K562 (cell line): ENCODE results near the gene SLC49A3. TPM values are rescaled to one million over a fixed set of nuclear protein-coding genes. Genes with fewer than 3 reads are reported as not detected.
A peak's percentile ranks its signal among the peaks of the same experiment; 100 is the strongest.

Source experiments
- ADNP ChIP-seq: fragments of 200-800 bp; sonication (Bioruptor generic); IDR thresholded peaks from 2 replicates; pipeline ENCODE4 v1.6.1; 2016; ENCODE audit warnings: missing genetic modification characterization, missing compliant biosample characterization
- CBX2 ChIP-seq: fragments of 200-600 bp; sonication (generic); IDR thresholded peaks from one replicate; pipeline ENCODE4 v1.6.1; 2012; ENCODE audit warnings: mild to moderate bottlenecking, low read length, inconsistent platforms; ENCODE audit not compliant: insufficient read depth, poor library complexity, severe bottlenecking
- CREB1 ChIP-seq, 2 experiments: sonication (generic) in 1 of 2; formaldehyde crosslinking in 1 of 2; IDR thresholded peaks; 2 replicates each; pipeline versions ENCODE4 v1.6.1 to v1.8.0; 2012 to 2022; ENCODE audit warnings: inconsistent platforms in 1 of 2, mild to moderate bottlenecking in 1 of 2, missing genetic modification reagents in 1 of 2, moderate library complexity in 1 of 2
- DMBX1 ChIP-seq: fragments of 250-450 bp; sonication (Bioruptor Pico); IDR thresholded peaks from 2 replicates; pipeline ENCODE4 v1.8.0; 2022; ENCODE audit warnings: inconsistent platforms, mild to moderate bottlenecking, moderate library complexity, borderline replicate concordance
- DPF2 ChIP-seq: fragments of 450-650 bp; IDR thresholded peaks from 2 replicates; pipeline ENCODE4 v1.6.1; 2016
- GATA2 ChIP-seq: sonication (generic); formaldehyde crosslinking; IDR thresholded peaks from 2 replicates; pipeline ENCODE4 v1.4.0; 2020; ENCODE audit warnings: mild to moderate bottlenecking, missing genetic modification reagents
- HCFC1 ChIP-seq: IDR thresholded peaks from 2 replicates; pipeline ENCODE4 v1.6.1; 2012; ENCODE audit warnings: low read depth, low read length, improper control_type of control experiment
- NCOA2 ChIP-seq, 2 experiments: fragments of 450-650 bp; IDR thresholded peaks; 2 replicates each; pipeline ENCODE4 v1.6.1; 2018; ENCODE audit warnings: mild to moderate bottlenecking in 2 of 2, moderate library complexity in 1 of 2; ENCODE audit not compliant: partially characterized antibody in 2 of 2
- PHF8 ChIP-seq: fragments of 200-600 bp; sonication (generic); IDR thresholded peaks from 2 replicates; pipeline ENCODE4 v1.6.1; 2012; ENCODE audit warnings: mixed run types, mild to moderate bottlenecking, inconsistent platforms, low read length, moderate library complexity, borderline replicate concordance
- PML ChIP-seq: IDR thresholded peaks from 2 replicates; pipeline ENCODE4 v1.6.1; 2012; ENCODE audit warnings: low read length, inconsistent platforms
- SREBF1 ChIP-seq: fragments of 150-350 bp; IDR thresholded peaks from 2 replicates; pipeline ENCODE4 v1.6.1; 2014; ENCODE audit warnings: antibody characterized with exemption, low read depth, low read length, borderline replicate concordance
- SRSF1 ChIP-seq: fragments of 200-400 bp; formaldehyde crosslinking; IDR thresholded peaks from 2 replicates; pipeline ENCODE4 v1.6.1; 2017; ENCODE audit warnings: mild to moderate bottlenecking, low read depth, low read length, moderate library complexity
- TAF7 ChIP-seq: fragments of 450-650 bp; IDR thresholded peaks from 2 replicates; pipeline ENCODE4 v1.6.1; 2016; ENCODE audit warnings: missing genetic modification characterization, missing compliant biosample characterization
- TCF7 ChIP-seq: sonication (generic); IDR thresholded peaks from 2 replicates; pipeline ENCODE4 v1.6.1; 2016; ENCODE audit warnings: antibody characterized with exemption, borderline replicate concordance
- TCFL5 ChIP-seq: fragments of 250-450 bp; sonication (Bioruptor Pico); conservative IDR thresholded peaks from 2 replicates; pipeline ENCODE4 v1.6.1; 2021; ENCODE audit warnings: mild to moderate bottlenecking, moderate library complexity, matching md5 sums
- ZNF12 ChIP-seq: sonication (generic); formaldehyde crosslinking; IDR thresholded peaks from 2 replicates; pipeline ENCODE4 v1.4.0; 2020; ENCODE audit warnings: mild to moderate bottlenecking, missing genetic modification reagents
- polyA plus RNA-seq, 8 experiments: library from polyadenylated mRNA; depleted of rRNA in 4 of 8; stranded (reverse) in 5 of 8; unstranded in 3 of 8; fragments of >200 nt; fragmentation: Nextera tagmentation in 2 of 8; fragmentation: Illumina TruSeq in 1 of 8; extraction: Ambion mirVana in 2 of 8; extraction: Trizol in 1 of 8; gene quantifications; 2 replicates each; pipeline versions ENCODE4 v1.2.1 to v1.2.3, GENCODE V29; 2011 to 2014; ENCODE audit warnings: inconsistent platforms in 1 of 8, missing spikeins in 1 of 8
- total RNA-seq, 7 experiments: library from RNA; depleted of rRNA in 6 of 7; stranded (reverse); fragments of >200 nt in 6 of 7; fragmentation: Illumina TruSeq in 2 of 7; extraction: Trizol in 2 of 7; gene quantifications; 2 replicates each; pipeline versions ENCODE4 v1.2.1 to v1.2.3, GENCODE V29; 2011 to 2021; ENCODE audit warnings: low replicate concordance in 1 of 7
- TF ChIP-seq, protein P1 (sequence below): sonication (generic); formaldehyde crosslinking; IDR thresholded peaks from 2 replicates; pipeline ENCODE4 v1.8.0; 2023; ENCODE audit warnings: missing genetic modification reagents, mild to moderate bottlenecking, borderline replicate concordance
- TF ChIP-seq, protein P2 (sequence below): sonication (generic); formaldehyde crosslinking; IDR thresholded peaks from 2 replicates; pipeline ENCODE4 v1.5.0; 2020; ENCODE audit warnings: missing genetic modification reagents
- TF ChIP-seq, protein P3 (sequence below): fragments of 450-650 bp; formaldehyde crosslinking; IDR thresholded peaks from 2 replicates; pipeline ENCODE4 v1.4.0; 2020; ENCODE audit warnings: mild to moderate bottlenecking, mixed read lengths

The SLC49A3 gene
- total and polyA plus RNA-seq, 9 of the 15 experiments (the other 6 are each of a cell fraction or from before 2014, with no cell fraction given): 0.24 to 0.41 TPM; not detected in 7

DNA sequence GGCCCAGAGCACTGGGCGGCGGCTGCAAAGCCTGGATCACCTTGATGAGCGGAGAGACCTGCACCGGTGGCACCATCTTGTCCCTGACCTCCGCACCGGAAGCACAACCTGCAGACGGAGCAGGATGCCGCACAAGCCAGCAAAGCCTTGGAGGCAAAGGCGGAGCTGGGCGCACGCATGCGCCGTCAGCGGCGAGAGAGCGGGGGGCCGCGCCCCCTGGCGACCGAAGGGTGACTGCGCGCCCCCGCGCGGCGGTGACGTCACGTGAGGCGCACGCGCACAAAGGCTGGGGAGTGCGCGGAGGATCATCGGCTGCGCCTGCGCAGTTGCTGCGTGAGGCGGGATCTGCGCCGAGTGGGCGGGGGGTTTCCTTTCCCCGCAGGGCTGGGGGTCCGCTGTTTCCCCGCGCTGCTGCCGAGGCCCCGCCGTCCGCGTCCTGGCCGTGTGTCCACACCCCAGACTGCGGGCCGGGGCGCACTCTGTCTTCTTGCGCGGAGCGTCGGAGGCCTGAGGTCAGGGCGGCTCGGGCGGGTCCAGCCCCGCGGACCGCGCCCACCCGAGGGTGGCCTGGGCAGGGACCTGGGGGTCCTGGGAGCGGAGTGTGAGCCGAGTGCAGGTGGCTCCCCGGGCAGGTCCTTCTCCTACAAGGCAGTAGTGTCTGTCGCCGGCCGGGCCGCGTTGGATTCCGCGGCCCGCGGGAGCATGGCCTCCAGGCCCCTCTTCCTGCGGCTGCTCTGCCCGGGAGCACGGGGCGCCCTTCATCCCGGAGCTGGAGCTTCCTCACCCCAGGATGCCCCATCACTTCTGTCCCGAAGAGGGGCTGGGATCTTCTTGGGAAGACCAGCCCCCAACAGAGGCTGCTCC, 14.5 kb downstream of the SLC49A3 start, which contains the start of the genes ATP5ME and MYL5 (continued):
- TF ChIP-seq, protein P1, sequence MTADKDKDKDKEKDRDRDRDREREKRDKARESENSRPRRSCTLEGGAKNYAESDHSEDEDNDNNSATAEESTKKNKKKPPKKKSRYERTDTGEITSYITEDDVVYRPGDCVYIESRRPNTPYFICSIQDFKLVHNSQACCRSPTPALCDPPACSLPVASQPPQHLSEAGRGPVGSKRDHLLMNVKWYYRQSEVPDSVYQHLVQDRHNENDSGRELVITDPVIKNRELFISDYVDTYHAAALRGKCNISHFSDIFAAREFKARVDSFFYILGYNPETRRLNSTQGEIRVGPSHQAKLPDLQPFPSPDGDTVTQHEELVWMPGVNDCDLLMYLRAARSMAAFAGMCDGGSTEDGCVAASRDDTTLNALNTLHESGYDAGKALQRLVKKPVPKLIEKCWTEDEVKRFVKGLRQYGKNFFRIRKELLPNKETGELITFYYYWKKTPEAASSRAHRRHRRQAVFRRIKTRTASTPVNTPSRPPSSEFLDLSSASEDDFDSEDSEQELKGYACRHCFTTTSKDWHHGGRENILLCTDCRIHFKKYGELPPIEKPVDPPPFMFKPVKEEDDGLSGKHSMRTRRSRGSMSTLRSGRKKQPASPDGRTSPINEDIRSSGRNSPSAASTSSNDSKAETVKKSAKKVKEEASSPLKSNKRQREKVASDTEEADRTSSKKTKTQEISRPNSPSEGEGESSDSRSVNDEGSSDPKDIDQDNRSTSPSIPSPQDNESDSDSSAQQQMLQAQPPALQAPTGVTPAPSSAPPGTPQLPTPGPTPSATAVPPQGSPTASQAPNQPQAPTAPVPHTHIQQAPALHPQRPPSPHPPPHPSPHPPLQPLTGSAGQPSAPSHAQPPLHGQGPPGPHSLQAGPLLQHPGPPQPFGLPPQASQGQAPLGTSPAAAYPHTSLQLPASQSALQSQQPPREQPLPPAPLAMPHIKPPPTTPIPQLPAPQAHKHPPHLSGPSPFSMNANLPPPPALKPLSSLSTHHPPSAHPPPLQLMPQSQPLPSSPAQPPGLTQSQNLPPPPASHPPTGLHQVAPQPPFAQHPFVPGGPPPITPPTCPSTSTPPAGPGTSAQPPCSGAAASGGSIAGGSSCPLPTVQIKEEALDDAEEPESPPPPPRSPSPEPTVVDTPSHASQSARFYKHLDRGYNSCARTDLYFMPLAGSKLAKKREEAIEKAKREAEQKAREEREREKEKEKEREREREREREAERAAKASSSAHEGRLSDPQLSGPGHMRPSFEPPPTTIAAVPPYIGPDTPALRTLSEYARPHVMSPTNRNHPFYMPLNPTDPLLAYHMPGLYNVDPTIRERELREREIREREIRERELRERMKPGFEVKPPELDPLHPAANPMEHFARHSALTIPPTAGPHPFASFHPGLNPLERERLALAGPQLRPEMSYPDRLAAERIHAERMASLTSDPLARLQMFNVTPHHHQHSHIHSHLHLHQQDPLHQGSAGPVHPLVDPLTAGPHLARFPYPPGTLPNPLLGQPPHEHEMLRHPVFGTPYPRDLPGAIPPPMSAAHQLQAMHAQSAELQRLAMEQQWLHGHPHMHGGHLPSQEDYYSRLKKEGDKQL (CRISPR knock-in tag): no peak
- peak; percentile 75; the same call in 1 of the 2 replicates for TF ChIP-seq SREBF1
- no peak for TF ChIP-seq ADNP (tag)
- TF ChIP-seq ZNF12 (CRISPR knock-in tag): no peak
- TF ChIP-seq, protein P2, sequence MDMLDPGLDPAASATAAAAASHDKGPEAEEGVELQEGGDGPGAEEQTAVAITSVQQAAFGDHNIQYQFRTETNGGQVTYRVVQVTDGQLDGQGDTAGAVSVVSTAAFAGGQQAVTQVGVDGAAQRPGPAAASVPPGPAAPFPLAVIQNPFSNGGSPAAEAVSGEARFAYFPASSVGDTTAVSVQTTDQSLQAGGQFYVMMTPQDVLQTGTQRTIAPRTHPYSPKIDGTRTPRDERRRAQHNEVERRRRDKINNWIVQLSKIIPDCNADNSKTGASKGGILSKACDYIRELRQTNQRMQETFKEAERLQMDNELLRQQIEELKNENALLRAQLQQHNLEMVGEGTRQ (CRISPR knock-in tag): peak; percentile 84
- peak; percentile 80; the same call in 1 of the 2 replicates for TF ChIP-seq PHF8
- peak; percentile 92 for TF ChIP-seq CREB1 (IDR thresholded peaks at IDR 0.05)
- peak; percentile 98 for TF ChIP-seq CREB1 (CRISPR knock-in tag; IDR thresholded peaks at IDR 0.05)
- TF ChIP-seq TAF7: 0 out of 2 replicates have a peak, but pooled peaks have one; percentile 14
- TF ChIP-seq CBX2: no peak
- TF ChIP-seq DPF2: no peak
- no peak for TF ChIP-seq SRSF1
- TF ChIP-seq DMBX1 (CRISPR knock-in tag): no peak
- no peak for TF ChIP-seq TCFL5
- TF ChIP-seq GATA2 (CRISPR knock-in tag): no peak
- TF ChIP-seq, protein P3, sequence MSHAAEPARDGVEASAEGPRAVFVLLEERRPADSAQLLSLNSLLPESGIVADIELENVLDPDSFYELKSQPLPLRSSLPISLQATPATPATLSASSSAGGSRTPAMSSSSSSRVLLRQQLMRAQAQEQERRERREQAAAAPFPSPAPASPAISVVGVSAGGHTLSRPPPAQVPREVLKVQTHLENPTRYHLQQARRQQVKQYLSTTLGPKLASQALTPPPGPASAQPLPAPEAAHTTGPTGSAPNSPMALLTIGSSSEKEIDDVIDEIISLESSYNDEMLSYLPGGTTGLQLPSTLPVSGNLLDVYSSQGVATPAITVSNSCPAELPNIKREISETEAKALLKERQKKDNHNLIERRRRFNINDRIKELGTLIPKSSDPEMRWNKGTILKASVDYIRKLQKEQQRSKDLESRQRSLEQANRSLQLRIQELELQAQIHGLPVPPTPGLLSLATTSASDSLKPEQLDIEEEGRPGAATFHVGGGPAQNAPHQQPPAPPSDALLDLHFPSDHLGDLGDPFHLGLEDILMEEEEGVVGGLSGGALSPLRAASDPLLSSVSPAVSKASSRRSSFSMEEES (CRISPR knock-in tag): peak; percentile 97
- TF ChIP-seq PML: peak; percentile 53; the same call in 1 of the 2 replicates
- no peak for TF ChIP-seq NCOA2 (IDR thresholded peaks at IDR 0.05; ENCODE audit: partially characterized antibody in 2 of 2)
- no peak for TF ChIP-seq TCF7
- TF ChIP-seq HCFC1: peak; percentile 80
